Ovary (tissue), 3 donors: Measurements from ENCODE around the gene SUGCT.

Source experiments
- POLR2A ChIP-seq: fragments of 450-650 bp; IDR thresholded peaks from one replicate; pipeline ENCODE4 v1.6.1; 2017; ENCODE audit warnings: antibody characterized with exemption, mild to moderate bottlenecking, moderate library complexity
- TF ChIP-seq, protein P1 (sequence below), 3 donors: fragments of 450-650 bp in 2 of 3; fragments of 200-600 bp in 1 of 3; IDR thresholded peaks; one replicate each; pipeline versions ENCODE4 v1.5.1 to v1.8.0; 2016 to 2022; ENCODE audit warnings: antibody characterized with exemption in 3 of 3, mild to moderate bottlenecking in 1 of 3
- donor health status: DM: no; HTN: no; CAD: no.

DNA sequence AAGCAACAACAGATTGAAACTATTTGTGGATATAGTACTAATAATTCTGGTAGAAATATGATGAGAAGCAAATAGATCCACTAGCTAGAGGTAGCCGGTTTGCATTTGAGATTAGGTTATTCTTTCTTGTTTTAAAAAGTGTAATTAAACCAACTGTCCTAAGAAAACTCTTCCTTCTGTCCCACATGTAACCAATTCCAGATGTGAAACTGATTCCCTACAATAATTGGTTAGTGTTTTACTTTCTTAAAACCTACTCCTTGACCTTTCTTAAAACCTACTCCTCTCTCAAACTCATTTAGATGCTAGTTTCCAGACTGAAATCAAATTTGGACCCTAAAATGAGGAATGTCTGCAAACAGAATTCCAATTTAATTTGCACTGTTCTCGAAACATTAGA, 521.5 kb downstream of the SUGCT start:
- TF ChIP-seq, protein P1, sequence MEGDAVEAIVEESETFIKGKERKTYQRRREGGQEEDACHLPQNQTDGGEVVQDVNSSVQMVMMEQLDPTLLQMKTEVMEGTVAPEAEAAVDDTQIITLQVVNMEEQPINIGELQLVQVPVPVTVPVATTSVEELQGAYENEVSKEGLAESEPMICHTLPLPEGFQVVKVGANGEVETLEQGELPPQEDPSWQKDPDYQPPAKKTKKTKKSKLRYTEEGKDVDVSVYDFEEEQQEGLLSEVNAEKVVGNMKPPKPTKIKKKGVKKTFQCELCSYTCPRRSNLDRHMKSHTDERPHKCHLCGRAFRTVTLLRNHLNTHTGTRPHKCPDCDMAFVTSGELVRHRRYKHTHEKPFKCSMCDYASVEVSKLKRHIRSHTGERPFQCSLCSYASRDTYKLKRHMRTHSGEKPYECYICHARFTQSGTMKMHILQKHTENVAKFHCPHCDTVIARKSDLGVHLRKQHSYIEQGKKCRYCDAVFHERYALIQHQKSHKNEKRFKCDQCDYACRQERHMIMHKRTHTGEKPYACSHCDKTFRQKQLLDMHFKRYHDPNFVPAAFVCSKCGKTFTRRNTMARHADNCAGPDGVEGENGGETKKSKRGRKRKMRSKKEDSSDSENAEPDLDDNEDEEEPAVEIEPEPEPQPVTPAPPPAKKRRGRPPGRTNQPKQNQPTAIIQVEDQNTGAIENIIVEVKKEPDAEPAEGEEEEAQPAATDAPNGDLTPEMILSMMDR (IDR thresholded peaks at IDR 0.05): no peak
- TF ChIP-seq POLR2A: no peak
